ENCODE data around the gene COPZ1. TPM values are rescaled to one million over a fixed set of nuclear protein-coding genes. Genes with fewer than 3 reads are reported as not detected.
A peak's percentile ranks its signal among the peaks of the same experiment; 100 is the strongest.

Gene COPZ1
- total and polyA plus RNA-seq, 9 of the 15 experiments (the other 6 are each of a cell fraction or from before 2014, with no cell fraction given): 137 to 487 (median 233) TPM

DNA sequence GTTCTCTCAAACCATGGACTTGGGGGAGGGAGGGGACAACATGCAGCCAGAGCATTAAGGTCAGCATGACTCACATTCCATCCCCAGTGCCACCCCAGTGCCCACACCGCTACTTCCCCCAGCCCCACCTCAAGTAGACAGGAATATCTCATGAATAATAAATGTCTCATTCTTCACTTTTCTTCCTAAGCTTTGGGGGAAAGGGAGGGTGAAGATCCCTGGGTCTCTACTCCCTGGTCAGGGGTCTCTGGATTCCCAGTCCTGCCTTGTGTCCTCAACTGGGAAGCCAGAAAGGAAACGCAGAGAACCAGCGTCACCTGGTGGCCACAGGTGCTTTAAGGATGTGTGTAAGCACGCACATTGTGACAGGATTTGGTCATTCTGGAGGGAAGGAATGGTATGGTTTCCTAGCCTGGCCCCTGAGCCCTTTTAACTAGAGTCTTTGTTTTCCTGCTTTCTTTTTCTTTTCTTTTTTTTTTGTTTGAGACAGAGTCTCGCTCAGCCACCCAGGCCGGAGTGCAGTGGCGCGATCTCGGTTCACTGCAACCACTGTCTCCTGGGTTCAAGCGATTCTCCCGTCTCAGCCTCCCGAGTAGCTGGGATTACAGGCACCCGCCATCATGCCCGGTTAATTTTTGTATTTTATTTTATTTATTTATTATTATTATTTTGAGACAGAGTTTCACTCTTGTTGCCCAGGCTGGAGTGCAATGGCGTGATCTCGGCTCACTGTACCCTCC, 36.0 kb downstream of the COPZ1 start (continued):
- TF ChIP-seq, protein P1, sequence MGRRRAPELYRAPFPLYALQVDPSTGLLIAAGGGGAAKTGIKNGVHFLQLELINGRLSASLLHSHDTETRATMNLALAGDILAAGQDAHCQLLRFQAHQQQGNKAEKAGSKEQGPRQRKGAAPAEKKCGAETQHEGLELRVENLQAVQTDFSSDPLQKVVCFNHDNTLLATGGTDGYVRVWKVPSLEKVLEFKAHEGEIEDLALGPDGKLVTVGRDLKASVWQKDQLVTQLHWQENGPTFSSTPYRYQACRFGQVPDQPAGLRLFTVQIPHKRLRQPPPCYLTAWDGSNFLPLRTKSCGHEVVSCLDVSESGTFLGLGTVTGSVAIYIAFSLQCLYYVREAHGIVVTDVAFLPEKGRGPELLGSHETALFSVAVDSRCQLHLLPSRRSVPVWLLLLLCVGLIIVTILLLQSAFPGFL (CRISPR knock-in tag; IDR thresholded peaks at IDR 0.05): no peak
- TF ChIP-seq FOXA1 (IDR thresholded peaks at IDR 0.05; ENCODE audit: borderline replicate concordance) (no peak), PTRF (tag; IDR thresholded peaks at IDR 0.05) (no peak), NCOA6 (IDR thresholded peaks at IDR 0.05) (no peak), SOX6 (IDR thresholded peaks at IDR 0.05) (no peak), ZNF436 (CRISPR knock-in tag; IDR thresholded peaks at IDR 0.05) (no peak), CHD1 (IDR thresholded peaks at IDR 0.05; ENCODE audit: low read length) (no peak), NBN (IDR thresholded peaks at IDR 0.05; ENCODE audit: low read depth) (peak; percentile 80), CREM (IDR thresholded peaks at IDR 0.05; ENCODE audit: low read depth) (peak; percentile 67), PTTG1 (tag; IDR thresholded peaks at IDR 0.05; ENCODE audit: low read depth) (no peak), WHSC1 (IDR thresholded peaks at IDR 0.05; ENCODE audit: low read length) (no peak), EWSR1 (IDR thresholded peaks at IDR 0.05; ENCODE audit: borderline replicate concordance, low read depth, partially characterized antibody) (no peak), LEF1 (IDR thresholded peaks at IDR 0.05) (no peak), RBM17 (IDR thresholded peaks at IDR 0.05; ENCODE audit: borderline replicate concordance, low read depth, low read length) (no peak), CBX2 (IDR thresholded peaks at IDR 0.05; ENCODE audit: insufficient read depth, low read length, poor library complexity, severe bottlenecking) (no peak), PHB (CRISPR knock-in tag; IDR thresholded peaks at IDR 0.05) (no peak), ZNF347 (CRISPR knock-in tag; IDR thresholded peaks at IDR 0.05; ENCODE audit: low read depth) (no peak), E2F3 (CRISPR knock-in tag; IDR thresholded peaks at IDR 0.05) (no peak), ZBTB17 (CRISPR knock-in tag; IDR thresholded peaks at IDR 0.05) (no peak), SETDB1 (IDR thresholded peaks at IDR 0.05; ENCODE audit: low read length) (no peak), MAFK (IDR thresholded peaks at IDR 0.05; ENCODE audit: low read length) (no peak), GABPB2 (CRISPR knock-in tag; conservative IDR thresholded peaks at IDR 0.05) (no peak), SRSF3 (IDR thresholded peaks at IDR 0.05; ENCODE audit: insufficient read depth, low read length) (no peak), SMAD3 (CRISPR knock-in tag; conservative IDR thresholded peaks at IDR 0.05) (no peak), MAFG (tag; conservative IDR thresholded peaks at IDR 0.05) (no peak), TAF7 (tag; IDR thresholded peaks at IDR 0.05) (no peak), ZFX (CRISPR knock-in tag; IDR thresholded peaks at IDR 0.05) (no peak), ZNF311 (CRISPR knock-in tag; IDR thresholded peaks at IDR 0.05) (no peak)
- TF ChIP-seq, protein P2, sequence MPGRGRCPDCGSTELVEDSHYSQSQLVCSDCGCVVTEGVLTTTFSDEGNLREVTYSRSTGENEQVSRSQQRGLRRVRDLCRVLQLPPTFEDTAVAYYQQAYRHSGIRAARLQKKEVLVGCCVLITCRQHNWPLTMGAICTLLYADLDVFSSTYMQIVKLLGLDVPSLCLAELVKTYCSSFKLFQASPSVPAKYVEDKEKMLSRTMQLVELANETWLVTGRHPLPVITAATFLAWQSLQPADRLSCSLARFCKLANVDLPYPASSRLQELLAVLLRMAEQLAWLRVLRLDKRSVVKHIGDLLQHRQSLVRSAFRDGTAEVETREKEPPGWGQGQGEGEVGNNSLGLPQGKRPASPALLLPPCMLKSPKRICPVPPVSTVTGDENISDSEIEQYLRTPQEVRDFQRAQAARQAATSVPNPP (IDR thresholded peaks at IDR 0.05; ENCODE audit: borderline replicate concordance, insufficient read depth, insufficient read length): no peak
- TF ChIP-seq, protein P3, sequence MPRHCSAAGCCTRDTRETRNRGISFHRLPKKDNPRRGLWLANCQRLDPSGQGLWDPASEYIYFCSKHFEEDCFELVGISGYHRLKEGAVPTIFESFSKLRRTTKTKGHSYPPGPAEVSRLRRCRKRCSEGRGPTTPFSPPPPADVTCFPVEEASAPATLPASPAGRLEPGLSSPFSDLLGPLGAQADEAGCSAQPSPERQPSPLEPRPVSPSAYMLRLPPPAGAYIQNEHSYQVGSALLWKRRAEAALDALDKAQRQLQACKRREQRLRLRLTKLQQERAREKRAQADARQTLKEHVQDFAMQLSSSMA (CRISPR knock-in tag; IDR thresholded peaks at IDR 0.05): no peak
